Lower leg skin (tissue), 4 donors: Measurements from ENCODE around the gene ANKS1A. TPM values are rescaled to one million over a fixed set of nuclear protein-coding genes. Genes with fewer than 3 reads are reported as not detected.

Source experiments
- DNase-seq, 2 donors: peaks; one replicate each; pipeline ENCODE4 v3.0.0-alpha.2; 2019; ENCODE audit warnings: low spot score in 2 of 2
- H3K4me3 ChIP-seq: fragments of 200-600 bp; sonication (generic); 2 replicates; pipeline ENCODE4 v1.5.1; 2017; ENCODE audit warnings: mild to moderate bottlenecking, low read depth; ENCODE audit not compliant: poor library complexity, severe bottlenecking
- CTCF ChIP-seq, 3 donors: fragments of 450-650 bp; IDR thresholded peaks; one replicate each; pipeline ENCODE4 v1.5.1; 2016; ENCODE audit warnings: antibody characterized with exemption in 3 of 3, mild to moderate bottlenecking in 3 of 3, moderate library complexity in 2 of 3
- POLR2A ChIP-seq, 2 donors: fragments of 450-650 bp; IDR thresholded peaks; one replicate each; pipeline ENCODE4 v1.6.1; 2016 to 2017; ENCODE audit warnings: antibody characterized with exemption in 2 of 2, mild to moderate bottlenecking in 1 of 2, moderate library complexity in 1 of 2
- WGBS, 2 donors: methylation state at CpG; one replicate each; pipeline ENCODE4 v1.1.5; 2018; 5-methylcytosine and 5-hydroxymethylcytosine counted together
- intact Hi-C: fragments of 100-400 bp; cut with DNase I; formaldehyde crosslinking; loops from one replicate; pipeline ENCODE4 v1.15.0; 2023; ENCODE audit warnings: low total_unique reads
- total RNA-seq, 4 donors: library from RNA; depleted of rRNA; stranded (reverse); fragments of >200 nt; gene quantifications; one replicate each; pipeline ENCODE4 v1.1.0, GENCODE V29; 2016

The ANKS1A gene
- total RNA-seq, 4 donors from 2014 or later, result 22.9 to 27.8 (median 25.3) TPM

GRCh38 chr6:34953061-34954025 lies 64.3 kb downstream of the ANKS1A start:
- intact Hi-C loops, result no loop called here
- H3K4me3 ChIP-seq, result no peak overlapping the region
- no peak for TF ChIP-seq POLR2A (IDR thresholded peaks at IDR 0.05)
- TF ChIP-seq CTCF (IDR thresholded peaks at IDR 0.05), result no peak
- DNase-seq, result no peak
- WGBS, 2 donors, result 63 to 69% methylated on average over 2 of the region's 2 CpGs

- DNase-seq, result no peak
- TF ChIP-seq CTCF (IDR thresholded peaks at IDR 0.05) (no peak), POLR2A (IDR thresholded peaks at IDR 0.05) (no peak)
- H3K4me3 ChIP-seq, result no peak overlapping the region
- intact Hi-C loops, result no loop called here
- WGBS, 2 donors, result 70% methylated on average over 3 of the region's 3 CpGs
These were observed 66.4 kb downstream of the ANKS1A start for GRCh38 chr6:34955442-34955841.

GRCh38 chr6:34957231-34957783 lies 68.3 kb downstream of the ANKS1A start:
- H3K4me3 ChIP-seq, result no peak overlapping the region
- no peak for TF ChIP-seq CTCF (IDR thresholded peaks at IDR 0.05)
- no peak for DNase-seq
- intact Hi-C loops, result no loop called here
- WGBS, 2 donors, result 47 to 67% methylated on average over 2 of the region's 2 CpGs

- intact Hi-C loops, result no loop called here
- WGBS, 2 donors, result 77 to 84% methylated on average over 2 of the region's 2 CpGs
- TF ChIP-seq CTCF (IDR thresholded peaks at IDR 0.05) (no peak), POLR2A (IDR thresholded peaks at IDR 0.05) (no peak)
- no peak overlapping the region for H3K4me3 ChIP-seq
- DNase-seq, result no peak
These were observed 69.7 kb downstream of the ANKS1A start for GRCh38 chr6:34958734-34959133.

GRCh38 chr6:34959224-34959623 lies 70.2 kb downstream of the ANKS1A start:
- intact Hi-C loops, result no loop called here
- no peak overlapping the region for H3K4me3 ChIP-seq
- DNase-seq, result no peak
- no peak for TF ChIP-seq CTCF (IDR thresholded peaks at IDR 0.05)
